ENCODE data around the gene PIMREG. TPM values are rescaled to one million over a fixed set of nuclear protein-coding genes. Genes with fewer than 3 reads are reported as not detected.

The PIMREG gene, protein sequence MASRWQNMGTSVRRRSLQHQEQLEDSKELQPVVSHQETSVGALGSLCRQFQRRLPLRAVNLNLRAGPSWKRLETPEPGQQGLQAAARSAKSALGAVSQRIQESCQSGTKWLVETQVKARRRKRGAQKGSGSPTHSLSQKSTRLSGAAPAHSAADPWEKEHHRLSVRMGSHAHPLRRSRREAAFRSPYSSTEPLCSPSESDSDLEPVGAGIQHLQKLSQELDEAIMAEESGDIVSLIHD
- 39.0 to 51.9 TPM (median 47.7 TPM) in 5 replicates for total RNA-seq (2022; extraction: Qiagen RNA extraction)

DNA sequence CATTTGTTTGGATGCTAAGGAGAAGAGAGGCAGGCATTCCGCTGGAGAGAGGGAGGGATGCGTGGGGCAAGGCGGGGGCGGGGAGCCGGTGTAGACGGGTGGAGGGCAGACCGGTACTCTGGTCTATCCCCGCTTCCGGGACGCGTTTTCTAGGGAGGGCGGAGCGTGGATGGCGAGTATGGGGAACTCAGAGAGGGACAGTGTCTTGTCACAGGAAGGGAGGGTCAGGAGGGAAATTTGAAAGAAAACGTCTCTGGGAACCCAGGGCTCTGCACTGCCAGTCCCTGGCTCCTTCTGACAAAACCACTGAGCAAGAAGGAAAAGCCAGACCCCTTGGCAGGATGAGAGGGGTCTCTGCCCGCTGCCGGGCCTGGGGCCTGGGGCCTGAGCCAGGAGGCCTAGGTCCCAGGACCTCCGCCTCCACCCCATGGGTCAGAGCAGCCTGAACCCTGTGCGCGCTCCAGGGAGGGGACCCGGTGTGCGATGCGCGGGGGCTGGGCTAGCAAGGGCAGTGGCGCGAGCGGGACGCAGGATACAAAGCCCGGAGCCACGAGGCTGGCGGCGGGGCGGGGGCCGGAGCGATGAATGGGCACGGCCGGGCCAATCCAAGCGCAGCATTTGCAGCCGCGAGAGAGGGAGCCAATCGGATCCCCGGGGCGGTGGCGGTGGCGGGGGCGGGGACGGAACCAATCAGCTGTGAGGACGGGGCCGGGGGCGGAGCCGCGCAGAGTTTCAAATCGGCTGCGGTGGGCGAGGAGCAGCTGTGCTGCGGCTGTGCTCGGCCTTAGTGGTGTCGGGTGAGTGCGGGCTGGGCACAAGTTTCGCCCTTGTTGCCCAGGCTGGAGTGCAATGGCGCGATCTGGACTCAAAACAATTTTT is at the start of gene PIMREG:
PIMREG (plus strand) TSS at position 764 of the 879 bp plus-strand sequence. CDS start 656 bp downstream, outside the sequence.

DNA sequence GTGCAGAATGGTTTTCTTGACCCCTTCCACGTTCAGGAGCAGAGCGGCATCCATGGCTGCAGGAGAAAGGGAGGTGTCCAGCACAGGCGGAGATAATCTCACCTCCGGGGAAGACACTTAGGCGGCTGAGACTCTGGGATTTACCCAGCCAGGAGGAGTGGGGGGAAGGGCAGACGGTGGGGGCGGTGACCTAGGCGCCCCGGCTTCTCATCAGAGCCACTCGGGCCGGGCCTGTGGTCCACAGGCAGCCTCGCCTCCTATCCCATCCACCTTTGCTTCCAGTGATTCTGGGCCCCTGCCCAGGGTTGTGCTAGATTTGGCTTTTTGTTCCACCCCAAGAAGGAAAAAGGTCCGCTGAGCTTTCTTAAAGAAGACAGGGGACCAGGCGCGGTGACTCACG is 9.2 kb upstream of the PIMREG start, which contains the start of gene AIPL1:
AIPL1 (minus strand) TSS at position 71 of the 400 bp plus-strand sequence; CDS start at position 54, 17 bp downstream.

Other genes starting within 250 kb of the PIMREG start
- gene AIPL1, start 9.3 kb upstream of the PIMREG start, total RNA-seq (2022; extraction: Qiagen RNA extraction): not detected in 5 replicates
- gene PITPNM3, start 112.1 kb downstream of the PIMREG start, total RNA-seq (2022; extraction: Qiagen RNA extraction): 1.8 to 2.8 TPM (median 2.2 TPM) in 5 replicates
- 17.6 to 20.5 TPM (median 17.8 TPM) in 5 replicates for gene KIAA0753, start 196.3 kb downstream of the PIMREG start, total RNA-seq (2022; extraction: Qiagen RNA extraction)
- gene TXNDC17, start 196.6 kb downstream of the PIMREG start, total RNA-seq (2022; extraction: Qiagen RNA extraction): 393 to 446 TPM (median 420 TPM) in 5 replicates
- gene MED31, start 207.2 kb downstream of the PIMREG start, total RNA-seq (2022; extraction: Qiagen RNA extraction): 16.1 to 31.2 TPM (median 28.2 TPM) in 5 replicates
- gene C17orf100, start 207.3 kb downstream of the PIMREG start, total RNA-seq (2022; extraction: Qiagen RNA extraction): 1.8 to 3.2 TPM (median 2.7 TPM) in 5 replicates

Data from A549 treated with AZD2906 at 1 μM for 4 hours (cell line).